HUES48 (cell line): ENCODE measurements around the gene SPARCL1.

Experiments
- H3K27ac ChIP-seq: one replicate; pipeline ENCODE4 v1.7.0; 2013; ENCODE audit warnings: low read depth, low read length, inconsistent platforms
- H3K27me3 ChIP-seq: 2 replicates; pipeline ENCODE4 v1.6.1; 2013; ENCODE audit warnings: mild to moderate bottlenecking, low read length; ENCODE audit not compliant: control insufficient read depth, insufficient read depth
- H3K36me3 ChIP-seq: 2 replicates; pipeline ENCODE4 v1.6.1; 2013; ENCODE audit warnings: low read length; ENCODE audit not compliant: control insufficient read depth, insufficient read depth
- H3K4me1 ChIP-seq: 2 replicates; pipeline ENCODE4 v1.6.1; 2013; ENCODE audit warnings: mild to moderate bottlenecking, low read length; ENCODE audit not compliant: control insufficient read depth, insufficient read depth
- H3K4me3 ChIP-seq: 2 replicates; pipeline ENCODE4 v1.5.1; 2013; ENCODE audit warnings: mild to moderate bottlenecking, low read depth, low read length
- H3K9ac ChIP-seq: 2 replicates; pipeline ENCODE4 v1.6.1; 2013; ENCODE audit warnings: mild to moderate bottlenecking, low read depth, low read length, moderate library complexity
- H3K9me3 ChIP-seq: 2 replicates; pipeline ENCODE4 v1.6.1; 2013; ENCODE audit warnings: low read length; ENCODE audit not compliant: control insufficient read depth, insufficient read depth

The SPARCL1 gene

GRCh38 chr4:87521757-87522374, 7.3 kb downstream of the SPARCL1 start:
- Histone ChIP-seq H3K27me3 (peaks cover 27% of the 10 kb centered on the region), H3K9ac (no peak overlapping the region), H3K9me3 (peaks cover 6% of the 10 kb centered on the region; the same call in 1 of the 2 replicates), H3K4me1 (peaks cover 25% of the 10 kb centered on the region), H3K4me3 (no peak overlapping the region), H3K36me3 (no peaks in the 10 kb centered on the region), H3K27ac (no peak overlapping the region)

- Histone ChIP-seq H3K27me3 (peaks cover 27% of the 10 kb centered on the region), H3K9ac (no peak overlapping the region), H3K4me3 (no peak overlapping the region), H3K36me3 (no peaks in the 10 kb centered on the region), H3K4me1 (peaks cover 21% of the 10 kb centered on the region), H3K9me3 (peaks cover 6% of the 10 kb centered on the region; the same call in 1 of the 2 replicates), H3K27ac (no peak overlapping the region)
Measured at GRCh38 chr4:87521319-87521718, 7.9 kb downstream of the SPARCL1 start.

GRCh38 chr4:87517621-87518020, 11.6 kb downstream of the SPARCL1 start:
- Histone ChIP-seq H3K9ac (no peak overlapping the region), H3K27ac (no peak overlapping the region), H3K4me1 (peaks cover 8% of the 10 kb centered on the region), H3K36me3 (no peaks in the 10 kb centered on the region), H3K9me3 (no peaks in the 10 kb centered on the region), H3K27me3 (peaks cover 27% of the 10 kb centered on the region), H3K4me3 (no peak overlapping the region)

GRCh38 chr4:87516683-87517082, 12.5 kb downstream of the SPARCL1 start:
- Histone ChIP-seq H3K9me3 (no peaks in the 10 kb centered on the region), H3K27ac (no peak overlapping the region), H3K9ac (no peak overlapping the region), H3K4me1 (peaks cover 8% of the 10 kb centered on the region), H3K36me3 (no peaks in the 10 kb centered on the region), H3K4me3 (no peak overlapping the region), H3K27me3 (peaks cover 20% of the 10 kb centered on the region)

- H3K27me3 ChIP-seq, result no peaks in the 10 kb centered on the region
Measured at GRCh38 chr4:87512400-87512799, 16.8 kb downstream of the SPARCL1 start.

GRCh38 chr4:87511500-87511899, 17.7 kb downstream of the SPARCL1 start:
- H3K4me1 ChIP-seq, result no peaks in the 10 kb centered on the region
- H3K4me3 ChIP-seq, result no peak overlapping the region
- H3K9me3 ChIP-seq, result no peaks in the 10 kb centered on the region
- H3K27me3 ChIP-seq, result no peaks in the 10 kb centered on the region
- H3K27ac ChIP-seq, result no peak overlapping the region
- no peaks in the 10 kb centered on the region for H3K36me3 ChIP-seq
- no peak overlapping the region for H3K9ac ChIP-seq

More at GRCh38 chr4:87512400-87512799, 16.8 kb downstream of the SPARCL1 start:
- H3K27ac ChIP-seq, result no peak overlapping the region
- no peak overlapping the region for H3K9ac ChIP-seq
- no peaks in the 10 kb centered on the region for H3K9me3 ChIP-seq
- no peak overlapping the region for H3K4me3 ChIP-seq
- H3K36me3 ChIP-seq, result no peaks in the 10 kb centered on the region
- H3K4me1 ChIP-seq, result no peaks in the 10 kb centered on the region

GRCh38 chr4:87510747-87511146, 18.4 kb downstream of the SPARCL1 start:
- H3K4me3 ChIP-seq, result no peak overlapping the region
- no peaks in the 10 kb centered on the region for H3K4me1 ChIP-seq
- H3K27ac ChIP-seq, result no peak overlapping the region
- H3K27me3 ChIP-seq, result no peaks in the 10 kb centered on the region
- no peaks in the 10 kb centered on the region for H3K9me3 ChIP-seq
- H3K9ac ChIP-seq, result no peak overlapping the region
- no peaks in the 10 kb centered on the region for H3K36me3 ChIP-seq

- H3K36me3 ChIP-seq, result no peaks in the 10 kb centered on the region
- no peaks in the 10 kb centered on the region for H3K9me3 ChIP-seq
- H3K9ac ChIP-seq, result no peak overlapping the region
- no peaks in the 10 kb centered on the region for H3K4me1 ChIP-seq
- H3K4me3 ChIP-seq, result no peak overlapping the region
- H3K27me3 ChIP-seq, result no peaks in the 10 kb centered on the region
- no peak overlapping the region for H3K27ac ChIP-seq
Measured at GRCh38 chr4:87506974-87507701, 22.0 kb downstream of the SPARCL1 start.

- no peak overlapping the region for H3K4me3 ChIP-seq
- no peaks in the 10 kb centered on the region for H3K36me3 ChIP-seq
- H3K27me3 ChIP-seq, result no peaks in the 10 kb centered on the region
- no peaks in the 10 kb centered on the region for H3K4me1 ChIP-seq
- no peak overlapping the region for H3K9ac ChIP-seq
- no peak overlapping the region for H3K27ac ChIP-seq
- no peaks in the 10 kb centered on the region for H3K9me3 ChIP-seq
Measured at GRCh38 chr4:87505862-87506261, 23.3 kb downstream of the SPARCL1 start.

- Histone ChIP-seq H3K4me1 (no peaks in the 10 kb centered on the region), H3K4me3 (no peak overlapping the region), H3K27me3 (no peaks in the 10 kb centered on the region), H3K36me3 (no peaks in the 10 kb centered on the region), H3K9ac (no peak overlapping the region), H3K9me3 (no peaks in the 10 kb centered on the region), H3K27ac (no peak overlapping the region)
Measured at GRCh38 chr4:87502580-87503238, 26.5 kb downstream of the SPARCL1 start.

- no peak overlapping the region for H3K9ac ChIP-seq
- no peak overlapping the region for H3K4me3 ChIP-seq
- no peaks in the 10 kb centered on the region for H3K27me3 ChIP-seq
- H3K4me1 ChIP-seq, result no peaks in the 10 kb centered on the region
- H3K9me3 ChIP-seq, result no peaks in the 10 kb centered on the region
- H3K27ac ChIP-seq, result no peak overlapping the region
- no peaks in the 10 kb centered on the region for H3K36me3 ChIP-seq
Measured at GRCh38 chr4:87500092-87500462, 29.1 kb downstream of the SPARCL1 start.
